ENCODE data around the gene SMAD2. TPM values are rescaled to one million over a fixed set of nuclear protein-coding genes. Genes with fewer than 3 reads are reported as not detected.

The SMAD2 gene
- total RNA-seq, 1 experiment from 2014 or later = 25.5 TPM

GRCh38 chr18:47779381-47779780 is 151.1 kb downstream of the SMAD2 start:
- intact Hi-C loops (cut with micrococcal nuclease) = no loop called here
- TF ChIP-seq EZH2 (IDR thresholded peaks at IDR 0.05; ENCODE audit: low read length, unreplicated experiment) (no peak), CTCF (conservative IDR thresholded peaks at IDR 0.05; ENCODE audit: low read depth, low read length) (no peak), EZH2phosphoT487 (IDR thresholded peaks at IDR 0.05; ENCODE audit: borderline replicate concordance, low read length) (no peak)

DNA sequence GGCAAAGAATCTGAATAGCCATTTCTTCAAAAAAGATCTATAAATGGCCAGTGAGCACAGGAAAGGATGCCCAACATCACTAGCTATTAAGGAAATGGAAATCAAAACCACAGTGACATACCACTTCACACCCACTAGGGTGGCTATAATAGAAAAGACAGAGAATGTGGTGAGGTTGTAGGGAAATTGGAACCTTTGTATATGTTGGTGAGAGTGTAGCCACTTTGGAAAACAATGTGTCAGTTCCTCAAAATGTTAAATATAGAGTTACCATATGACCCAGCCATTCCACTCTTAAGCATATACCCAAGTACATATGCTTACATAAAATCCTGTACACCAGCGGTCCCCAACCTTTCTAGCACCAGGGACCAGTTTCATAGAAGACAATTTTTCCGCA is 152.8 kb downstream of the SMAD2 start:
- Histone ChIP-seq H3F3A (ENCODE audit: low read length, unreplicated experiment) (no peaks in the 10 kb centered on the region), H3K4me2 (ENCODE audit: low read length) (no peak overlapping the region), H2AFZ (ENCODE audit: low read length) (no peak overlapping the region), H3K4me1 (ENCODE audit: insufficient read depth, low read length) (no peaks in the 10 kb centered on the region), H3K4me3 (ENCODE audit: low read length) (no peak overlapping the region), H3K79me2 (ENCODE audit: low read length) (no peaks in the 10 kb centered on the region), H4K20me1 (ENCODE audit: low read length) (no peaks in the 10 kb centered on the region), H3K36me3 (ENCODE audit: low read depth, low read length) (no peaks in the 10 kb centered on the region), H3K9me3 (ENCODE audit: low read length) (no peaks in the 10 kb centered on the region), H3K27me3 (ENCODE audit: low read length) (no peaks in the 10 kb centered on the region), H3K9ac (ENCODE audit: low read length) (no peak overlapping the region), H3K27ac (ENCODE audit: low read length) (no peak overlapping the region), H3K9me2 (replicated peaks; ENCODE audit: low read length) (no peaks in the 10 kb centered on the region)
- intact Hi-C loops (cut with micrococcal nuclease) = no loop called here
- CTCF ChIA-PET = interaction anchor here (0.6 kb wide), 1 partner anchor 27 kb away, joined by 3 read pairs; no protein-coding TSS in a partner anchor
- TF ChIP-seq CTCF (conservative IDR thresholded peaks at IDR 0.05; ENCODE audit: low read depth, low read length) (no peak), EZH2phosphoT487 (IDR thresholded peaks at IDR 0.05; ENCODE audit: borderline replicate concordance, low read length) (no peak), EZH2 (IDR thresholded peaks at IDR 0.05; ENCODE audit: low read length, unreplicated experiment) (no peak)
- ATAC-seq (no peak), DNase-seq (no peak)
- POLR2A ChIA-PET (ENCODE audit: unreplicated experiment) = no interaction called here
- no TSS peak for BruUV-seq (replicated peaks)

More at GRCh38 chr18:47779381-47779780, 151.1 kb downstream of the SMAD2 start:
- Histone ChIP-seq H3K36me3 (ENCODE audit: low read depth, low read length) (no peaks in the 10 kb centered on the region), H3K9ac (ENCODE audit: low read length) (no peak overlapping the region), H3K4me2 (ENCODE audit: low read length) (no peak overlapping the region), H3K4me1 (ENCODE audit: insufficient read depth, low read length) (no peaks in the 10 kb centered on the region), H3K79me2 (ENCODE audit: low read length) (no peaks in the 10 kb centered on the region), H3K27ac (ENCODE audit: low read length) (no peak overlapping the region), H3K9me3 (ENCODE audit: low read length) (no peaks in the 10 kb centered on the region), H3K4me3 (ENCODE audit: low read length) (no peak overlapping the region), H4K20me1 (ENCODE audit: low read length) (no peaks in the 10 kb centered on the region), H3K27me3 (ENCODE audit: low read length) (no peaks in the 10 kb centered on the region), H3K9me2 (replicated peaks; ENCODE audit: low read length) (no peaks in the 10 kb centered on the region), H3F3A (ENCODE audit: low read length, unreplicated experiment) (no peaks in the 10 kb centered on the region), H2AFZ (ENCODE audit: low read length) (no peak overlapping the region)
- ChIA-PET POLR2A (ENCODE audit: unreplicated experiment) (no interaction called here), CTCF (no interaction called here)
- ATAC-seq (no peak), DNase-seq (peak; percentile 6)
- BruUV-seq (replicated peaks) = no TSS peak

GRCh38 chr18:47775961-47776360 is 154.5 kb downstream of the SMAD2 start:
- Histone ChIP-seq H3K9me2 (replicated peaks; ENCODE audit: low read length) (no peaks in the 10 kb centered on the region), H3K9me3 (ENCODE audit: low read length) (no peaks in the 10 kb centered on the region), H3K4me1 (ENCODE audit: insufficient read depth, low read length) (no peaks in the 10 kb centered on the region), H2AFZ (ENCODE audit: low read length) (no peak overlapping the region), H3K79me2 (ENCODE audit: low read length) (no peaks in the 10 kb centered on the region), H3K4me2 (ENCODE audit: low read length) (no peak overlapping the region), H3K27me3 (ENCODE audit: low read length) (no peaks in the 10 kb centered on the region), H3K27ac (ENCODE audit: low read length) (no peak overlapping the region), H3K4me3 (ENCODE audit: low read length) (no peak overlapping the region), H4K20me1 (ENCODE audit: low read length) (no peaks in the 10 kb centered on the region), H3K36me3 (ENCODE audit: low read depth, low read length) (no peaks in the 10 kb centered on the region), H3F3A (ENCODE audit: low read length, unreplicated experiment) (no peaks in the 10 kb centered on the region), H3K9ac (ENCODE audit: low read length) (no peak overlapping the region)
- no peak for TF ChIP-seq EZH2 (IDR thresholded peaks at IDR 0.05; ENCODE audit: low read length, unreplicated experiment)
- peak; percentile 29; the same call in 1 of the 2 replicates for TF ChIP-seq CTCF (conservative IDR thresholded peaks at IDR 0.05; ENCODE audit: low read depth, low read length)
- BruUV-seq (replicated peaks) = no TSS peak
- ChIA-PET CTCF (interaction anchor here (0.6 kb wide), 1 partner anchor 155 kb away, joined by 16 read pairs; no protein-coding TSS in a partner anchor), POLR2A (ENCODE audit: unreplicated experiment) (no interaction called here)
- peak; percentile 21 for DNase-seq
- ATAC-seq = no peak
- intact Hi-C loops (cut with micrococcal nuclease) = no loop called here
